MCF 10A (cell line): ENCODE measurements around the gene PSMD13. TPM values are rescaled to one million over a fixed set of nuclear protein-coding genes. Genes with fewer than 3 reads are reported as not detected.

ENCODE experiments used
- BruUV-seq: library from RNA; stranded (reverse); fragments of 400-500 nt; replicated peaks from 2 replicates; lab custom pipeline; 2021; lab: Mats Ljungman, UMichigan
- CTCF ChIA-PET: fragments of 300-600 bp; sonication (Branson Sonifier 250); formaldehyde crosslinking; extraction: SDS; loops from one replicate; lab custom pipeline; 2021; ENCODE audit warnings: antibody characterized with exemption, inconsistent platforms; lab: Yijun Ruan, JAX
- POLR2A ChIA-PET: fragments of 300-600, 350-650 bp; sonication (Branson Sonifier 250); formaldehyde crosslinking; extraction: SDS; loops from one replicate; lab custom pipeline; 2020; ENCODE audit warnings: antibody characterized with exemption, inconsistent platforms; lab: Yijun Ruan, JAX
- DNase-seq: peaks from one replicate; pipeline ENCODE4 v3.0.0-alpha.2; 2018; ENCODE audit not compliant: unreplicated experiment
- H3K27ac Mint-ChIP-seq: one replicate; pipeline ENCODE4 v1.8.0; 2022; ENCODE audit warnings: mild to moderate bottlenecking, low read depth, mixed read lengths; ENCODE audit not compliant: unreplicated experiment
- H3K27me3 Mint-ChIP-seq: one replicate; pipeline ENCODE4 v1.8.0; 2022; ENCODE audit warnings: mixed read lengths; ENCODE audit not compliant: insufficient read depth, unreplicated experiment
- H3K36me3 Mint-ChIP-seq: one replicate; pipeline ENCODE4 v1.8.0; 2022; ENCODE audit warnings: mild to moderate bottlenecking, moderate library complexity, mixed read lengths; ENCODE audit not compliant: insufficient read depth, unreplicated experiment
- H3K4me1 Mint-ChIP-seq: one replicate; pipeline ENCODE4 v1.8.0; 2022; ENCODE audit warnings: mixed read lengths; ENCODE audit not compliant: insufficient read depth, unreplicated experiment
- H3K4me3 Mint-ChIP-seq: one replicate; pipeline ENCODE4 v1.8.0; 2022; ENCODE audit warnings: mild to moderate bottlenecking, moderate library complexity, mixed read lengths; ENCODE audit not compliant: unreplicated experiment
- H3K9me3 Mint-ChIP-seq: one replicate; pipeline ENCODE4 v1.8.0; 2022; ENCODE audit warnings: mixed read lengths; ENCODE audit not compliant: unreplicated experiment
- CTCF ChIP-seq: fragments of 200-600 bp; IDR thresholded peaks from one replicate; pipeline ENCODE4 v1.8.0; 2022; ENCODE audit warnings: antibody characterized with exemption, mild to moderate bottlenecking; ENCODE audit not compliant: unreplicated experiment
- intact Hi-C: fragments of 100-400 bp; cut with micrococcal nuclease; formaldehyde crosslinking; loops from 2 replicates; pipeline ENCODE4 v1.14.1; 2022
- total RNA-seq: library from RNA; stranded (reverse); gene quantifications from 2 replicates; pipeline ENCODE4 v1.2.3, GENCODE V29; 2022

Gene PSMD13
- total RNA-seq, 1 experiment from 2014 or later = 103 TPM

GRCh38 chr11:250274-250673 is 13.5 kb downstream of the PSMD13 start:
- H3K9me3 Mint-ChIP-seq = no peaks in the 10 kb centered on the region
- no TSS peak for BruUV-seq
- H3K4me3 Mint-ChIP-seq = no peak overlapping the region
- no peaks in the 10 kb centered on the region for H3K4me1 Mint-ChIP-seq
- H3K36me3 Mint-ChIP-seq = peaks cover 86% of the 10 kb centered on the region
- ChIA-PET CTCF (interaction anchor here (0.6 to 3.5 kb wide), 24 partner anchors 8 to 284 kb away, joined by 3 to 28 read pairs (median 4); partner anchors contain the start of genes NLRP6, PSMD13 and SIRT3), POLR2A (interaction anchor here (0.6 to 2.8 kb wide), 6 partner anchors 11 to 106 kb away, joined by 3 to 12 read pairs (median 6); partner anchors contain the start of genes BET1L, IFITM2, PSMD13 and RIC8A)
- peaks cover under 1% of the 10 kb centered on the region for H3K27me3 Mint-ChIP-seq
- intact Hi-C loops = loop anchor here (2.0 to 5.0 kb wide), 2 partner anchors 57 to 113 kb away; partner anchors contain the start of gene IFITM2
- H3K27ac Mint-ChIP-seq = no peak overlapping the region
- TF ChIP-seq CTCF = no peak
- no peak for DNase-seq

GRCh38 chr11:250740-251299 is 14.0 kb downstream of the PSMD13 start:
- POLR2A ChIA-PET = interaction anchor here (0.6 to 2.8 kb wide), 6 partner anchors 11 to 106 kb away, joined by 3 to 12 read pairs (median 6); partner anchors contain the start of genes BET1L, IFITM2, PSMD13 and RIC8A
- H3K4me1 Mint-ChIP-seq = no peaks in the 10 kb centered on the region
- no peak overlapping the region for H3K27ac Mint-ChIP-seq
- intact Hi-C loops = loop anchor here (2.0 to 5.0 kb wide), 2 partner anchors 56 to 112 kb away; partner anchors contain the start of gene IFITM2
- CTCF ChIA-PET = interaction anchor here (0.6 to 3.5 kb wide), 24 partner anchors 9 to 222 kb away, joined by 3 to 28 read pairs (median 4); partner anchors contain the start of genes NLRP6, PSMD13 and SIRT3
- no peak overlapping the region for H3K4me3 Mint-ChIP-seq
- BruUV-seq = no TSS peak
- DNase-seq = peak; percentile 57
- H3K36me3 Mint-ChIP-seq = peaks cover 80% of the 10 kb centered on the region
- H3K9me3 Mint-ChIP-seq = no peaks in the 10 kb centered on the region
- peaks cover 6% of the 10 kb centered on the region for H3K27me3 Mint-ChIP-seq
- TF ChIP-seq CTCF = peak; percentile 69

- H3K4me1 Mint-ChIP-seq = no peaks in the 10 kb centered on the region
- POLR2A ChIA-PET = interaction anchor here (0.7 to 2.8 kb wide), 4 partner anchors 8 to 104 kb away, joined by 3 to 12 read pairs (median 6); partner anchors contain the start of gene PSMD13
Observed at GRCh38 chr11:251550-251949, 14.8 kb downstream of the PSMD13 start.

More at GRCh38 chr11:251550-251949, 14.8 kb downstream of the PSMD13 start:
- intact Hi-C loops = loop anchor here (2.0 to 5.0 kb wide), 2 partner anchors 56 to 111 kb away; partner anchors contain the start of gene IFITM2
- no TSS peak for BruUV-seq
- no peak overlapping the region for H3K27ac Mint-ChIP-seq
- TF ChIP-seq CTCF = no peak
- no peaks in the 10 kb centered on the region for H3K9me3 Mint-ChIP-seq
- H3K4me3 Mint-ChIP-seq = no peak overlapping the region
- peaks cover 11% of the 10 kb centered on the region for H3K27me3 Mint-ChIP-seq
- CTCF ChIA-PET = interaction anchor here (0.6 to 3.5 kb wide), 16 partner anchors 9 to 113 kb away, joined by 3 to 28 read pairs (median 4); partner anchors contain the start of genes NLRP6, PSMD13 and SIRT3
- H3K36me3 Mint-ChIP-seq = peaks cover 73% of the 10 kb centered on the region
- no peak for DNase-seq
